Stimulated activated naive B cell treated with anti-CD40 and anti-IgM and Interleukin-4, amounts not matched to agents 10 μg/mL and 1 μg/mL and 100 μg/mL, for 72 hours (primary cell): ENCODE measurements around the gene RIMOC1.

Source experiments
- ATAC-seq, 2 donors: fragments of 150-1000 bp; cut with Tn5 transposase; replicated peaks; 2 replicates each; pipeline ENCODE4 v1.10.0; 2021; ENCODE audit warnings: moderate library complexity in 1 of 2
- DNase-seq: peaks from one replicate; pipeline ENCODE4 v3.0.0; 2021
- H3K27ac Mint-ChIP-seq: one replicate; pipeline ENCODE4 v1.8.0; 2022; ENCODE audit warnings: mild to moderate bottlenecking, mixed read lengths
- H3K27me3 Mint-ChIP-seq, 2 donors: one replicate each; pipeline ENCODE4 v1.8.0; 2022; ENCODE audit warnings: mixed read lengths in 2 of 2
- H3K36me3 Mint-ChIP-seq, 2 donors: one replicate each; pipeline ENCODE4 v1.8.0; 2022; ENCODE audit warnings: mixed read lengths in 2 of 2, mild to moderate bottlenecking in 1 of 2
- H3K4me1 Mint-ChIP-seq, 2 donors: one replicate each; pipeline ENCODE4 v1.8.0; 2022; ENCODE audit warnings: mixed read lengths in 2 of 2, mild to moderate bottlenecking in 1 of 2
- H3K4me3 Mint-ChIP-seq, 2 donors: one replicate each; pipeline ENCODE4 v1.8.0; 2022; ENCODE audit warnings: mild to moderate bottlenecking in 2 of 2, mixed read lengths in 2 of 2, moderate library complexity in 1 of 2
- H3K9me3 Mint-ChIP-seq, 2 donors: one replicate each; pipeline ENCODE4 v1.8.0; 2022; ENCODE audit warnings: mixed read lengths in 2 of 2, mild to moderate bottlenecking in 1 of 2

Gene RIMOC1

DNA sequence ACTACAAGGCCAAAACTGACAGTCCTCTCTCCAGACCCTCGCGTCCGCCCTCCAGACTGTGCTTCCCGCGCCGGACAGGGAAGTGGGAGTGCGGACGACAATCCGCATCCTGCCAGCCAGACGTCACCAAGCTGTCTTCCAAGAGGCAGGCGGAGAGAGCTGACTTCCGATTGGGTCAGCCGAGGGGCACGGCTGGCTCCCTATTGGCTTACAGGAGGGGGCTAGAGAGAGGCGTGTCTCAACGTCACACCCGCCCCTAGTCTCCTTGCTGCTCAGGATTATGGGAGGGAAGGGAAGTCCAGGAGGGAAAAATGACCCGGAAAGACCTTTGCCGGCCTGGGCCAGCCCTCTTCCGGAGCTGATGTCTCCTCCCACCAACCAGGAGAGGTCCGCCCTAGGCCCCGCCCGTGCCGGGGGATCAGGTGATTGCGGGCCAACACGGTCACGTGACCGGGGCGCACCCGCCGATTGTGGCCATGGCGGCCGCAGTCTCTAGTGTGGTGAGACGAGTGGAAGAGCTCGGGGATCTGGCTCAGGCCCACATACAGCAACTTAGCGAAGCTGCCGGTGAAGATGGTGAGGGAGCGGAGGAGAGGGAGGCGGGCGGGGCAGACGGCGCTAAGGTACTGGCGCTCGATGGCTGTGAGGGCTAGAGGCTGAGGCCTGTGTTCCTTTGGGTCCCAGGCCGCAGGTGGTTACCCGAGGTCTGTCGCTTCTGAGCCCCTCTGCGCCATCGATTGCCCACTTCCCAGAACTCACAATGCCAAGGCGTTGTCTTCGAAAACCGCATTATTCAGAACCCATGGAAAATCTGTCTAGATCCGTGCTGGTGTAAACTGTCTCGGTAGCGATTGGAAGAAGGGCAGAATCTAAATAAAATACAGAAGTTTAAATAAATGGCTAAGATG, at the start of gene RIMOC1:
Gene RIMOC1 (plus strand): TSS at position 453 of the 908 bp plus-strand sequence. CDS start 24 bp downstream, at position 477.
- peak; percentile 99 for DNase-seq
- Mint-ChIP-seq H3K27me3 (peaks cover 4 to 6% of the 10 kb centered on the region in 2 donors), H3K4me3 (peak within 1 kb of the TSS; percentile 90 to 99), H3K36me3 (peaks cover 9 to 29% of the 10 kb centered on the region in 2 donors), H3K27ac (peak within 1 kb of the TSS; percentile 100), H3K9me3 (no peaks in the 10 kb centered on the region), H3K4me1 (peaks cover 21 to 35% of the 10 kb centered on the region in 2 donors)
- peak; percentile 96 to 97 for ATAC-seq

DNA sequence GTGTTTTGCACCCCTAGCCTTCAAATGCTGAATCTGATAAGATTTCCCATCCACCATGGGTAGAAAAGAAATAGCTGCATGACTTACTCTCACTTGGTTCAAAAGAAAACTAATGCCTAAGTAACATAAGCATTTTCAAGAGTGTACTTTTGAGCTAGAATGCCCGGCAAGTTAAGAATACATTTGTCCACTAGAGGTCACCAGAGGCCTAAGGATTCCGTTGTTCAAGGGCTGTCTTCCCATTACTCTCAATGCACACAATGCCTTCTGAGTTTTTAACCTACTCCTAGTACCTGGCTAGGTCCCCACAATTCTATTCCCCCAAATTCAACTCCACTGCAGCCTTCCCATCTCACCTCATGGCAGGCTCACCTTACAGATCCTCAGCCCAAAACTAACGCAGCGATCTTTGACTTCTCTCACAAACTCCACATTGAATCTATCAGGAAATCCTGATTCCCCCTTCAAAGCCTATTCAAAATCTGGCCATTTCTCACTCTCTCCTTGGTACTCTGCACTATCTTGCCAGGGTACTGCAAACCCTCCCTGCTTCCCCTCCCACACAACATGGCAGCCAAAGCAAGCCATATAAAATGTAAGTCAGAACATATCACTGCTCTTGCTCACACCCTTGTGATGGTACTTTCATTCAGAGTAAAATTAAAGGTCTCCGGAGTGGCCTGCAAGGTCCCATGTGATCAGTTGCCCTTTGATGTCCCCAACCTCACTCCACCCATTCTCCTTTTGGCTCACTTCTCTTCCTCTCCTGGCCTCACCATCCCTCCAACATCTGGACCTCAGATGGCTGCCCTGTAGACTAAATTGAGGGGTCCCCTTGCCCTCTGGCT, 47.3 kb upstream of the RIMOC1 start:
- H3K36me3 Mint-ChIP-seq, result peaks cover 10 to 24% of the 10 kb centered on the region in 2 donors
- no peaks in the 10 kb centered on the region for H3K9me3 Mint-ChIP-seq
- ATAC-seq, result peak; percentile 75 to 89
- H3K27ac Mint-ChIP-seq, result no peak overlapping the region
- no peak overlapping the region for H3K4me3 Mint-ChIP-seq
- DNase-seq, result peak; percentile 27
- H3K4me1 Mint-ChIP-seq, result peaks cover 3 to 4% of the 10 kb centered on the region in 2 donors
- H3K27me3 Mint-ChIP-seq, result no peaks in the 10 kb centered on the region

GRCh38 chr5:41857989-41858388, 46.2 kb upstream of the RIMOC1 start:
- Mint-ChIP-seq H3K27ac (no peak overlapping the region), H3K27me3 (no peaks in the 10 kb centered on the region), H3K4me1 (peaks cover 4% of the 10 kb centered on the region in 2 donors), H3K4me3 (no peak overlapping the region), H3K36me3 (peaks cover 9 to 25% of the 10 kb centered on the region in 2 donors), H3K9me3 (no peaks in the 10 kb centered on the region)
- no peak for DNase-seq
- ATAC-seq, result no peak

DNA sequence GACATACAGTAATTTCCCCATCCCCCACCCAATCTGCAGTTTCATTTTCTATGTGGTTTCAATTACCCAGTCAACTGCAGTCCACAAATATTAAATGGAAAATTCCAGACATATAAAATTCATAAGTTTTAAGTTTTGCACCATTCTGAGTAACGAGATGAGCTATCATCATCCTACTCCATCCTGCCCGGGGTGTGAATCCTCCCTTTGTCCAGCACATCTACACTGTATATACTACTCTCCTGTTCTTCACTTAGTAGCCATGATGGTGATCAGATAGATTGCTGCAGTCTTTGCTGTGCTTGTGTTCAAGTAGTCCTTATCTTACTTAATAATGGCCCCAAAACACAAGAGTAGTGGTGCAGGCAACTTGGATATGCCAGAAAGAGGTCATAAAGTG, 45.3 kb upstream of the RIMOC1 start:
- Mint-ChIP-seq H3K27me3 (no peaks in the 10 kb centered on the region), H3K4me1 (peaks cover 10 to 13% of the 10 kb centered on the region in 2 donors), H3K27ac (peak overlapping the region; percentile 63), H3K36me3 (peaks cover 8 to 26% of the 10 kb centered on the region in 2 donors), H3K4me3 (no peak overlapping the region), H3K9me3 (no peaks in the 10 kb centered on the region)
- ATAC-seq, result no peak
- DNase-seq, result no peak

DNA sequence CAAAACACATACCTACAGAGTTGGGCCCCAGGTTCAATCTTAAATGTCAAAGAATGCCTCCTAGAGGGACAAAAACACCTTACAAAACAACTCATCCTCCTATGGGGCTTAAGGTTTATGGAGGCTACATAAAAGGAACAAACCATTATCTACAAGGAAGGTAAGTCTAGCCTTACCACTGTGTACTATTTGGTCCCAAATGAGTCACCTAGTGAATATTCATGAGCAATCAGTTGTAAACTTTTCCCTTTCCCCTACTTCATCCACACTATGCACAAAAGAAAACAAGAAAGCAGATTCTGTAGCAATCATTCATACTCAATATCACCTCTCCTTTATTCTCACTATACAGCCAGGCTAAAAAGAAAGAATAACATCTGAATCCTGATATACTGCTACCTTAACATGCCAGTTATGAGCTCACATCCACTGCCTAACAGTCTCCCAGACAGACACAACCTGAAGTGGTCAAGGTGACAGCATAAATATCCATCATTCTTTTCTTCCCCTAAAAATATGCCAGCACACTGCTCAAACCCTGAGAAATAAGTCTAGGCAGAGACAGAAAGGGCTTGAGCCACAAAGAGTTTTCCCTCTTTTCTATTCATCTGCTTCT, 40.2 kb upstream of the RIMOC1 start:
- no peak for DNase-seq
- Mint-ChIP-seq H3K27me3 (no peaks in the 10 kb centered on the region), H3K36me3 (peaks cover 5 to 22% of the 10 kb centered on the region in 2 donors), H3K4me3 (no peak overlapping the region), H3K9me3 (no peaks in the 10 kb centered on the region), H3K27ac (no peak overlapping the region), H3K4me1 (peaks cover 22 to 57% of the 10 kb centered on the region in 2 donors)
- ATAC-seq, result peak; percentile 50 to 57

DNA sequence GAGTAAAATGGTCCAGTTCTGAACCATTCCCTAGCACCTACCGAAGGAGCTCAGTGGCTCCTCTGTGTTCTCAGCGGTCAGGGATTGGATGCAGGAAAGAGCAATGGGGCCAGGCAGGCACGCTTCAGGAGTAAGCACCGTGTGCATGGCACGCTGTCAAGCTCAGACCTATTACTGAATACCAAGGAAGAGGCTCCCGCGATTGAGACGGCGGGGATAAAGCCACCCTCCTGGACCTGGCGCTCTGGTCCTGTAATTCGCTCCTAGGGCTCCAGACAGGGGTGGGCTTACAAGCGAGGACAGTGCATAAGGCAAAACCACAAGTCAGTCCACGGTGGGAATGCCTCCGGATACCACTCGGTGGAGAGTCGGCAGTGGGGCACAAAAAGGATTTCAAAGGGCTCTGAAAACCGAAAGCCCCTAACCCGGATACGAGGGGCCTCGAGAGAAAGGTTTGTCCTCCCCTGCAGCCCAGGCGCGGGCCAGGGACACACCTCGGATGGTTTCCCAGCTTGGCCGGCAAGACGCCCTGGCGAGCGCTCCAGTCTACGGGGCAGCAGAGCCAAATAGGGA, 34.9 kb upstream of the RIMOC1 start:
- Mint-ChIP-seq H3K9me3 (no peaks in the 10 kb centered on the region), H3K27me3 (no peaks in the 10 kb centered on the region), H3K27ac (peak overlapping the region; percentile 94), H3K4me1 (peaks cover 16 to 56% of the 10 kb centered on the region in 2 donors), H3K36me3 (peaks cover 2 to 4% of the 10 kb centered on the region in 2 donors), H3K4me3 (peak overlapping the region; percentile 87 to 92)
- DNase-seq, result peak; percentile 4
- no peak for ATAC-seq

- peaks cover 2 to 4% of the 10 kb centered on the region in 2 donors for H3K36me3 Mint-ChIP-seq
- peaks cover 15 to 48% of the 10 kb centered on the region in 2 donors for H3K4me1 Mint-ChIP-seq
- ATAC-seq (peak; percentile 95 to 96), DNase-seq (peak; percentile 89)
- no peaks in the 10 kb centered on the region for H3K9me3 Mint-ChIP-seq
- peak within 1 kb of the TSS; percentile 94 for H3K27ac Mint-ChIP-seq
- no peaks in the 10 kb centered on the region for H3K27me3 Mint-ChIP-seq
- H3K4me3 Mint-ChIP-seq, result peak within 1 kb of the TSS; percentile 87 to 92
Measured at GRCh38 chr5:41869724-41870626, 34.2 kb upstream of the RIMOC1 start, which contains the start of gene OXCT1. Gene OXCT1 (minus strand): TSS chr5:41870425. CDS start chr5:41870358, 67 bp downstream.

GRCh38 chr5:41870627-41871048, 33.5 kb upstream of the RIMOC1 start:
- Mint-ChIP-seq H3K4me3 (peak overlapping the region; percentile 87 to 92), H3K4me1 (peaks cover 15 to 42% of the 10 kb centered on the region in 2 donors), H3K27ac (peak overlapping the region; percentile 94), H3K9me3 (no peaks in the 10 kb centered on the region), H3K27me3 (no peaks in the 10 kb centered on the region), H3K36me3 (peaks cover 2 to 4% of the 10 kb centered on the region in 2 donors)
- no peak for DNase-seq
- no peak for ATAC-seq

DNA sequence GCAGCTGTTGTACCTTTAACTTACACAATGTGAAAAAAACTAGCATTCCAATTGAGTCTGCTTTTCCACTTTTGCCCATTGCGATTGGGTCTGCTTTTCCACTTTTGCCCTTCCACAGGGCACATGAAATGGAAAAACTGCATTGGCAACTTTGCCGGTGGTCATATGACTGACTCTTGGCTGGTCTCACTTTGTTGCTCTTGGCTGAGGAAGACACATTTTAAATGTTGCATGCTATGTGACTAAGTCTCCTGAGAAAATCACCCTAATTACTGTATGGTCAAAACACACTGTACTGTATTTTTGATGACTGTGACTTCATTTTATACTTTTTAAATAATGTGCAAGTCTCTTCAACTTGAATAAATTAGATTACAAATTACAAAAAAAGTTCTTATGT, 32.3 kb upstream of the RIMOC1 start:
- peaks cover 2 to 4% of the 10 kb centered on the region in 2 donors for H3K36me3 Mint-ChIP-seq
- no peak overlapping the region for H3K27ac Mint-ChIP-seq
- H3K9me3 Mint-ChIP-seq, result no peaks in the 10 kb centered on the region
- no peaks in the 10 kb centered on the region for H3K27me3 Mint-ChIP-seq
- H3K4me1 Mint-ChIP-seq, result peaks cover 14 to 33% of the 10 kb centered on the region in 2 donors
- DNase-seq (no peak), ATAC-seq (no peak)
- H3K4me3 Mint-ChIP-seq, result no peak overlapping the region

- no peak for DNase-seq
- Mint-ChIP-seq H3K9me3 (no peaks in the 10 kb centered on the region), H3K4me3 (no peak overlapping the region), H3K27ac (no peak overlapping the region), H3K4me1 (peaks cover 3 to 10% of the 10 kb centered on the region in 2 donors), H3K27me3 (peaks cover 7 to 9% of the 10 kb centered on the region in 2 donors), H3K36me3 (no peaks in the 10 kb centered on the region)
- ATAC-seq, result no peak
Measured at GRCh38 chr5:41874512-41875060, 29.6 kb upstream of the RIMOC1 start.

DNA sequence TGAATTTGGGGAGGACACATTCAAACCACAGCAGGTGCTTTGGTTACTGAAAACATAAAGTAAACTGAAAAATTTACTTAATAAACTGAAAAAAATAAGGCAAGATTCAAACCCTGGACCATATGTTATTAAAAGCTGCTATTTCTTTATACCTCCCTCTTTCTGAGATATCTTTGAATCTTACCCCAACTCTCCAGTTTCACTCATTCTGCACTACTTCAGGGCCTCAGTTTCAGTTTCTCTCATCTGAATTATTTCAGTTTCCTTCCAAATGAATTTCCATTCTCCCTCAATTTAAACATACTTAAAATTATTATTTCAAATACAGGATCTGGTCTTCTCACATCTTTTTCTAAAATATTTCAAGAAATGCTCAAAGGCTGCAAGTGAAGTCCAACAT, 29.0 kb upstream of the RIMOC1 start:
- Mint-ChIP-seq H3K9me3 (peaks cover 0 to under 1% of the 10 kb centered on the region in 2 donors), H3K4me1 (peaks cover 3 to 10% of the 10 kb centered on the region in 2 donors), H3K4me3 (no peak overlapping the region), H3K36me3 (no peaks in the 10 kb centered on the region), H3K27ac (no peak overlapping the region), H3K27me3 (peaks cover 12 to 14% of the 10 kb centered on the region in 2 donors)
- DNase-seq (no peak), ATAC-seq (no peak)

DNA sequence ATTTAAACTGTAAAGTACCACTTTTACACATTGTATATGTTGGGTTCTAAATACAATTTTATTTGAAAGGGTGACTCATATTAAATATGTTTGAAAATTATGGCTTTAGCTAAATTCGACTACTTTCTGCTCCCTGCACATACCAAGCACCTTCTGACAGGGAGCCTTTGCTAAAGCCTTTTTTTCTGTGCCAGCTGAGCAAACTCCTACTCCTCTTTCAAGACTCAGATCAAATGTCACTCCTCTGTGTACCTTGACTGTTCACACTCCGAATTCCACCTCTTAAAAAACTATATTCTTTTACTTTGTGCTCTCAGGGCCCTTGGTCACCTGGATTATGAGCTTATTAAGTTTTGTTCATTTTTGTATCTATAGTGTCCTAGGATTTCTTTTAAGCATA, 27.5 kb upstream of the RIMOC1 start:
- peaks cover 19 to 24% of the 10 kb centered on the region in 2 donors for H3K27me3 Mint-ChIP-seq
- H3K4me3 Mint-ChIP-seq, result no peak overlapping the region
- peaks cover 0 to 3% of the 10 kb centered on the region in 2 donors for H3K9me3 Mint-ChIP-seq
- ATAC-seq (no peak), DNase-seq (no peak)
- no peak overlapping the region for H3K27ac Mint-ChIP-seq
- H3K36me3 Mint-ChIP-seq, result no peaks in the 10 kb centered on the region
- no peaks in the 10 kb centered on the region for H3K4me1 Mint-ChIP-seq
